ENCODE data around the gene DNM3.

GRCh38 chr1:172338295-172338735 lies 497.0 kb downstream of the DNM3 start:
- TF ChIP-seq CTCF (IDR thresholded peaks at IDR 0.05) (no peak), EZH2 (IDR thresholded peaks at IDR 0.05; ENCODE audit: borderline replicate concordance, insufficient read depth, low read depth, low read length, poor library complexity, severe bottlenecking) (no peak)
